Activated CD8-positive, alpha-beta T cell treated with anti-CD3 and anti-CD28 coated beads for 36 hours (primary cell): Measurements from ENCODE around the gene CAPNS1. TPM values are rescaled to one million over a fixed set of nuclear protein-coding genes. Genes with fewer than 3 reads are reported as not detected.

ENCODE experiments used
- ATAC-seq: fragments of 200-7000 bp; cut with Tn5 transposase; one replicate; pipeline ENCODE4 v1.10.0; 2021; ENCODE audit warnings: mild to moderate bottlenecking, moderate library complexity
- CTCF ChIA-PET: fragments of 350-600 bp; sonication (Branson Sonifier 250); formaldehyde crosslinking; loops from one replicate; lab custom pipeline; 2021; ENCODE audit warnings: antibody characterized with exemption; lab: Charles Lee
- POLR2A ChIA-PET: fragments of 350-600 bp; sonication (Branson Sonifier 250); formaldehyde crosslinking; loops from one replicate; lab custom pipeline; 2021; ENCODE audit warnings: antibody characterized with exemption; lab: Charles Lee
- DNase-seq: peaks from one replicate; pipeline ENCODE4 v3.0.0-alpha.2; 2020
- H3K27ac Mint-ChIP-seq: one replicate; pipeline ENCODE4 v1.8.0; 2021; ENCODE audit warnings: mild to moderate bottlenecking, mixed read lengths
- H3K27me3 Mint-ChIP-seq: one replicate; pipeline ENCODE4 v1.8.0; 2021; ENCODE audit warnings: mixed read lengths
- H3K36me3 Mint-ChIP-seq: one replicate; pipeline ENCODE4 v1.8.0; 2021; ENCODE audit warnings: low read depth, mixed read lengths
- H3K4me1 Mint-ChIP-seq: one replicate; pipeline ENCODE4 v1.8.0; 2021; ENCODE audit warnings: low read depth, mixed read lengths
- H3K4me3 Mint-ChIP-seq: one replicate; pipeline ENCODE4 v1.8.0; 2021; ENCODE audit warnings: mild to moderate bottlenecking, moderate library complexity, mixed read lengths
- H3K9me3 Mint-ChIP-seq: one replicate; pipeline ENCODE4 v1.8.0; 2021; ENCODE audit warnings: mixed read lengths
- CTCF ChIP-seq: fragments of 200-600 bp; IDR thresholded peaks from one replicate; pipeline ENCODE4 v1.8.0; 2022; ENCODE audit warnings: antibody characterized with exemption, mild to moderate bottlenecking
- intact Hi-C: fragments of 100-400 bp; cut with micrococcal nuclease; formaldehyde crosslinking; loops from one replicate; pipeline ENCODE4 v1.10.0; 2022
- total RNA-seq, 2 experiments: library from RNA; stranded (reverse); gene quantifications; one replicate each; pipeline ENCODE4 v1.2.3, GENCODE V29; 2021

CAPNS1 gene
- total RNA-seq, 2 experiments from 2014 or later, result 250 to 275 TPM

GRCh38 chr19:36116344-36116637 is 23.6 kb upstream of the CAPNS1 start:
- ATAC-seq (no peak), DNase-seq (no peak)
- POLR2A ChIA-PET, result interaction anchor here (1.0 to 2.1 kb wide), 2 partner anchors 11 to 62 kb away, joined by 4 to 5 read pairs; partner anchors contain the start of gene THAP8
- CTCF ChIA-PET, result interaction anchor here (5.8 kb wide), 1 partner anchor 11 kb away, joined by 42 read pairs; no protein-coding TSS in a partner anchor
- Mint-ChIP-seq H3K4me3 (peak overlapping the region; percentile 92), H3K27ac (peak overlapping the region; percentile 89), H3K27me3 (no peaks in the 10 kb centered on the region), H3K9me3 (no peaks in the 10 kb centered on the region), H3K4me1 (peaks cover 27% of the 10 kb centered on the region), H3K36me3 (peaks cover 31% of the 10 kb centered on the region)
- intact Hi-C loops, result loop anchor here (5.0 kb wide), 1 partner anchor 64 kb away; the partner anchor contains the start of genes THAP8 and WDR62
- TF ChIP-seq CTCF, result no peak

GRCh38 chr19:36120092-36120983 is 19.5 kb upstream of the CAPNS1 start:
- peaks cover 23% of the 10 kb centered on the region for H3K36me3 Mint-ChIP-seq
- DNase-seq (no peak), ATAC-seq (no peak)
- H3K27me3 Mint-ChIP-seq, result no peaks in the 10 kb centered on the region
- ChIA-PET POLR2A (no interaction called here), CTCF (no interaction called here)
- no peaks in the 10 kb centered on the region for H3K9me3 Mint-ChIP-seq
- intact Hi-C loops, result no loop called here
- peaks cover 17% of the 10 kb centered on the region for H3K4me1 Mint-ChIP-seq
- no peak for TF ChIP-seq CTCF
- no peak overlapping the region for H3K4me3 Mint-ChIP-seq
- no peak overlapping the region for H3K27ac Mint-ChIP-seq

GRCh38 chr19:36120984-36121358 is 18.9 kb upstream of the CAPNS1 start:
- no peaks in the 10 kb centered on the region for H3K27me3 Mint-ChIP-seq
- DNase-seq (no peak), ATAC-seq (no peak)
- POLR2A ChIA-PET, result no interaction called here
- peaks cover 30% of the 10 kb centered on the region for H3K36me3 Mint-ChIP-seq
- no peak for TF ChIP-seq CTCF
- H3K9me3 Mint-ChIP-seq, result no peaks in the 10 kb centered on the region
- no peak overlapping the region for H3K4me3 Mint-ChIP-seq
- peaks cover 23% of the 10 kb centered on the region for H3K4me1 Mint-ChIP-seq
- CTCF ChIA-PET, result no interaction called here
- intact Hi-C loops, result no loop called here
- no peak overlapping the region for H3K27ac Mint-ChIP-seq

- no peak for TF ChIP-seq CTCF
- Mint-ChIP-seq H3K4me3 (no peak overlapping the region), H3K4me1 (peaks cover 18% of the 10 kb centered on the region), H3K27me3 (no peaks in the 10 kb centered on the region), H3K9me3 (no peaks in the 10 kb centered on the region), H3K36me3 (peaks cover 27% of the 10 kb centered on the region), H3K27ac (no peak overlapping the region)
- CTCF ChIA-PET, result no interaction called here
- intact Hi-C loops, result no loop called here
- POLR2A ChIA-PET, result no interaction called here
- ATAC-seq (no peak), DNase-seq (no peak)
Observed at GRCh38 chr19:36121486-36122124, 18.3 kb upstream of the CAPNS1 start.

GRCh38 chr19:36125557-36125956 is 14.3 kb upstream of the CAPNS1 start:
- DNase-seq (peak; percentile 29), ATAC-seq (no peak)
- Mint-ChIP-seq H3K4me3 (no peak overlapping the region), H3K4me1 (peaks cover 12% of the 10 kb centered on the region), H3K27ac (peak overlapping the region; percentile 53), H3K27me3 (no peaks in the 10 kb centered on the region), H3K36me3 (peaks cover 17% of the 10 kb centered on the region), H3K9me3 (no peaks in the 10 kb centered on the region)
- ChIA-PET POLR2A (interaction anchor here (1.1 to 1.5 kb wide), 2 partner anchors 47 to 51 kb away, joined by 3 read pairs; no protein-coding TSS in a partner anchor), CTCF (interaction anchor here (3.9 to 6.8 kb wide), 2 partner anchors 10 to 46 kb away, joined by 42 to 139 read pairs; partner anchors contain the start of genes POLR2I and TBCB)
- intact Hi-C loops, result no loop called here
- no peak for TF ChIP-seq CTCF
